Measurements from ENCODE around the gene SFXN3.

DNA sequence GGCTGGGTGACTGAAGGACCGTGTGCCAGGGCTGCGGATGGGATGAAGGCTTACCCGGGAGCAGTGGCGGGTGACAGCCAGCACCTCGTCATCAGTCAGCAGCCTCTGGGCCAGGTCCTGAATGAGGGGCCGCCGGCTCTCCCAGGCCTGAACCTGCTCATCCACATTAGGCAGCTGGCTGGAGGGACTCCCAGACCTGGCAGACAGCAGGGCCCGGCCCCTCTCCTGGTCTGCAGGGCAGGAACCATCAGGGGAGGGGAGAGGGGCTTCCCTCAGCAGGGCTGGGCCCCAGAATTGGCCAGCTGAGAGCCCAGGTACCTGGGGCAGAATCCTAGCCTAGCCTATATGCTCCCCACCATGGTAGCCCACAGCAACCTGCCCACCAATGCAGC, 15.5 kb upstream of the SFXN3 start:
- TF ChIP-seq, protein P1, sequence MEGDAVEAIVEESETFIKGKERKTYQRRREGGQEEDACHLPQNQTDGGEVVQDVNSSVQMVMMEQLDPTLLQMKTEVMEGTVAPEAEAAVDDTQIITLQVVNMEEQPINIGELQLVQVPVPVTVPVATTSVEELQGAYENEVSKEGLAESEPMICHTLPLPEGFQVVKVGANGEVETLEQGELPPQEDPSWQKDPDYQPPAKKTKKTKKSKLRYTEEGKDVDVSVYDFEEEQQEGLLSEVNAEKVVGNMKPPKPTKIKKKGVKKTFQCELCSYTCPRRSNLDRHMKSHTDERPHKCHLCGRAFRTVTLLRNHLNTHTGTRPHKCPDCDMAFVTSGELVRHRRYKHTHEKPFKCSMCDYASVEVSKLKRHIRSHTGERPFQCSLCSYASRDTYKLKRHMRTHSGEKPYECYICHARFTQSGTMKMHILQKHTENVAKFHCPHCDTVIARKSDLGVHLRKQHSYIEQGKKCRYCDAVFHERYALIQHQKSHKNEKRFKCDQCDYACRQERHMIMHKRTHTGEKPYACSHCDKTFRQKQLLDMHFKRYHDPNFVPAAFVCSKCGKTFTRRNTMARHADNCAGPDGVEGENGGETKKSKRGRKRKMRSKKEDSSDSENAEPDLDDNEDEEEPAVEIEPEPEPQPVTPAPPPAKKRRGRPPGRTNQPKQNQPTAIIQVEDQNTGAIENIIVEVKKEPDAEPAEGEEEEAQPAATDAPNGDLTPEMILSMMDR (conservative IDR thresholded peaks at IDR 0.05; ENCODE audit: low read length) = no peak
- TF ChIP-seq EZH2phosphoT487 (IDR thresholded peaks at IDR 0.05; ENCODE audit: borderline replicate concordance, low read depth, low read length) = no peak

Measured in OCI-LY7 (cell line).